Activated CD8-positive, alpha-beta memory T cell treated with anti-CD3 and anti-CD28 coated beads for 48 hours (primary cell): ENCODE measurements around the gene PILRB.

Source experiments
- DNase-seq, 3 experiments: peaks; one replicate each; pipeline ENCODE4 v3.0.0-alpha.2; 2020; ENCODE audit warnings: low read depth in 2 of 3, low spot score in 2 of 3

PILRB gene

DNA sequence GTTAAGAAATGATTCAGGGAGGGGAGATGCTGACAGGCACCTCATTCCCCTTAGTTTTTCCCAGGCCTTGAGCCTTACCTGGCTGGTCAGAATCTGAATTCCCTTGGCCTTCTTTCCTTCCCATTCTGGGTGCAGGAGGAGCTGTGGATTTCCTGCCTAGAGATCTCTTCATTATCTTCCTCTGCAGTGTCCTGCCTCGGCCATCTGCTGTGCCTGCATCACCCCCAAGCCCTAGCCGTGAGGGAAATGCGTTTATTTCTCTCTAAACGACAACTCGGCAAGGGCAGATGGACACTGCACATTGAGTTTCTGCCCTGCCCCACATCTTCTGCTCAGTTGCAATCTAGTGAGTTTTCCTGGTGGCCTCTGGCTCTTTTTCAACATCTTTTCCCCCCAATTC, 43.9 kb downstream of the PILRB start:
- no peak for DNase-seq

DNA sequence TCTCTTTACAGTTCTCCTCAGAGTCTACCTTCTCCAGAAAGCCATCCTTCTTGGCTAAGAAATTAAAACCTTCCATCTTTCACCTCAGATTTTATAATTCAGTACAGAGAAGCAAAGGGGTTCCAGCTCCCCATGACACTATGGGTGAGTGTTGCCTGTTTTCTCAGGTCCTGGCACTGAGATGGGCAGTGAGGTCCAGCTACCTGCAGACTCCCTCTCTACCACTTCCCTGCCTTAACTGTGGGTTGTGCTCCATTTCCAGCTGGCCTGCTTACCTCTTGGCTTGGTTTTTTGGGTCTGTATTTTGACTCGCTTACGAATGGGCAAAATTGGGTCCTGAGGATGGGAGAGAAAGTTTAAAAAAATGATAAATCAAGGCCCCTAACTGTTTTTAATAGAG, 44.3 kb downstream of the PILRB start:
- DNase-seq: no peak

DNA sequence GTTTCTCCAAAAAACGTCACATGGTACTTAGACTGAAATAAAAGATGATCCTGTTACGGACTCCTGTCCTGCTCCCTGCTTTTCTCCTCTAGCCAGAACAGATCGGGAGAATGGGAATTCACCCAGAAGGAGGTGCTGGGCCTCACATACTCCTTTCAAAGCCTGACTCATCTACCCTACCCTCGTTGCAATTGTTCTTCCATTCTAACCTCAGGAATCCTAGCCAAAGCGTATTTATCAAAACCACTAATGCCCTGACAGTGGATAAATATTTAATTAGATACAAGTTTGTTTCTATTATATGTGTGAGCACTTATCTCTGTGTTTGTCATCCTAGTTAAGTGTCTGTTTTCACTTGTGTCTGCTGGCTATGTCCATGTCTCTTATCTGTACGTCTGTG, 48.9 kb downstream of the PILRB start:
- DNase-seq: no peak

DNA sequence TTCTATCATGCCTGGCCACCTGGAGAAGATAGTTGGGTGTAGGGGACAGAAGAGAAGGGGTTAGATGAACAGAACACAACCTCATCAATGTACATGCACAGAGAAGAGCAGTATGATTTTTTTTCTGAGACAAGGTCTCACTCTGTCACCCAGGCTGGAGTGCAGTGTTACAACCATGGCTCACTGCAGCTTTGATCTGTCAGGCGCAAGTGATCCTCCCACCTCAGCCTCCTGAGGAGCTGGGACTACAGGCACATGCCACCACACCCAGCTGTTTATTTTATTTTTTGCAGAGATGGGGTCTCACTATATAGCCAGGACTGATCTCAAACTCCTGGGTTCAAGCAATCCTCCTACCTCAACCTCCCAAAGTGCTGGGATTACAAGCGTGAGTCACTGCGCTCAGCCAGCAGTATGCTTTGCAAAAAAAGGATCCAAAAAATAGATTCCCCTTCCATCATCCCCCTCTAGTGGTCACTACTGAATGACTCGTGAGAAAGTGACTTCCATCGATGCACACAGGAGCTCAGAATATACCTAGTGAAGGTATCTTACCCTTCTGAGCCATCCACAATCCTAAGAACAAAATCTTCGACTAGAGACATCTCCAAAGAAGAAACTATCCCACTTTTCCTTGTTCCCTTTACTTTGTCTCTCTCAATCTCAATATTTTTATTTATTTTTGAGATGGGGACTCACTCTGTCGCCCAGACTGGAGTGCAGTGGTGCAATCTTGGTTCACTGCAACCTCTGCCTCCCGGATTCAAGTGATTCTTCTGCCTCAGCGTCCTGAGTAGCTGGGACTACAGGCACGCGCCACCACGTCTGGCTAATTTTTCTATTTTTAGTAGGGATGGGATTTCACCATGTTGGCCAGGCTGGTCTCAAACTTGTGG, 49.6 kb downstream of the PILRB start:
- no peak for DNase-seq

DNA sequence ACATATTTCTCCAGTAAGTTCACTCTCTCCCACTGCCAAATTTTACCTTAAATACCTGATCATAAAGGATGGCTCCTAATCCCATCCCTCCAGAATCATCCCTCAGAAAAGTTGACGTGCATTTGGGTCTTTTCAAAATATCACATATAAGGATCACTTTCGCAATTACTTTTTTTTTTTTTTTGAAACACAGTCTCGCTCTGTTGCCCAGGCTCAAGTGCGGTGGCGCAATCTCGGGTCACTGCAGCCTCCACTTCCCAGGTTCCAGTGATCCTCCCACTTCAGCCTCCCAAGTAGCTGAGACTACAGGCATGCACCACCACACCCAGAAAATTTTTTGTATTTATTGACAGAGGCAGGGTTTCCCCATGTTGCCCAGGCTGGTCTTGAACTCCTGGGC, 53.2 kb downstream of the PILRB start:
- no peak for DNase-seq

DNA sequence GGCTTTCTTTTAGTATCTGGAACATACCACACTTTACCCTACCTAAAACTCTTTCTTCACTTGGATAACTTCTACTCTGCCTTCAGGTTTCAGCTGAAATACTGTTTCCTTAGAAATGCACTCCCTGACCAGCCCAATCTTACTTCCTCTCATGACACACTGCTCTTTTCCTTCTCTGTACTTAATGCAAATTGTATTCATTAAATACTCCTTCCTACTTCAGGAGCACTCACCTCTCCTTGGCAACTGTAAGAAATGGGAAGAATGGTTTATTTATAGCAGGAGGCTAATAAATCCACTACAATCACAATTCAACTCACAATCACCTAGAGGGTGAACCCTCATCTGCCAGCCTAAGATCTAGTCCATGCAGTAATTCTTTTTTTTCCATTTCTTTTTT, 55.4 kb downstream of the PILRB start:
- DNase-seq: no peak

DNA sequence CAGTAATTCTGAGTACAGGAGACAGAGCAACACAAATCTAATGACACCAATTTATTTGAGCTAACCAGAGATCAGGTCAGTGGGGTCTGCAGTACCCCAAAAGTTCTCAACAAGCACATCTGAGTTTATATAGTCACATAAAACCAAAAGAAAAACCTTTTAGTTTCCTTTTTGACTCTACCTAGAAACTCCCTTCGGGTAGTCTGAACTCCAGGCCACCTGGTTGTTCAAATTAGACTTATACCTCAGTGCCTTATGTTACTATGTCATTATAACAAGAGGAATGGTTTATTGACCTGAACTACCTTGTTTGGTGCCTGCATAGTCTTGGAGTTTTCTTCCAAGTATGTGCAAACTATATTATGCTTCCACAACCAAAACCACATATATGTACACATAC, 56.0 kb downstream of the PILRB start:
- no peak for DNase-seq

DNA sequence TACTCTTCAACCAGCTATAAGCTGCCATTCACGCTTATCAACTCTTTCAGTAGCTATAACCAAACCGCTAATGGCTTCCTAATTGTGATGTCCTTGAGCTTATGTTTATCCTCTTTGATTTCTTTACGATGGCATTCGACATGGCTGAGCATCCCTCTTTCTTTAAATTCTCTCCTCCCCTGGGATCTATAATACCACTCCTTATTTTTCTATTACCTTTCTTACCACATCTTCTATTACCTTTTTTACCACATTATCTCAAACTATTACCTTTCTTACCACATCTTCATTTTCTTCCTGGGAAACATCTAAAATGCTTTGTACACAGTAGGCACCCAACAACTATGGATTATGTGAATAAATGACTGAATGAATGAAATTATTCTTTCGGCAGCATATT, 57.5 kb downstream of the PILRB start:
- no peak for DNase-seq
